ENCODE measurements around the gene GSK3B.

The GSK3B gene

DNA sequence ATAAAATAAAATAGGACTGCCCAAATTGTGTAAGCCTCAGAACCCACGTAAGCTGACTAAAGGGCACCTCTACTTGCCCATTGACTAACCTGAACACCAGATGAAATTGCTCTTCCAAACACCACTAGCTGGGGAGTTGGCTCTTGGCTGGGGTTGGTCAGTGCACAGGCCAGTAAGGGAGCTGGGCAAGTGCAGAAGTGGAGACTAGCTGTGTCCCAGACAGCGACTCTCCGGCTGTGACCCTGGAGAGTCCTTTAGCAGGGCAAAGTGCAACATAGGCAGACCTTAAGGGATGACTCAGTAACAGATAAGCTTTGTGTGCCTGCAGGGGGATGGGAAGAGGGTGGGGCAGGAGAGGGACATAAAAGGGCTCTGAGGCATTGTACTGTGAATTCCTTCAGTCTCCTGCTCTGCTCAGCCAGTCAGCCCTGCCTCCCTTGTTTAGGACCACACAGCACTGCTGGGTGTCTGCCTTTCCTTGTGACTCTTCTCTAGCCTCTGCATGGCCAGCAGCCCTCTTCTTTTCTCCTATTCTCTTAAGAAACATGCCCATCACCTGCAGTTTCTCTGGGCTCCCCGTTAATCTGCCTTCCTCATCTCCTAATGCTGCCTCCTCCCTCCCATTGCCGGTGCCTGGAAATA lies 299.2 kb downstream of the GSK3B start:
- no peak for DNase-seq (ENCODE audit: low spot score)
- TF ChIP-seq, protein P1, sequence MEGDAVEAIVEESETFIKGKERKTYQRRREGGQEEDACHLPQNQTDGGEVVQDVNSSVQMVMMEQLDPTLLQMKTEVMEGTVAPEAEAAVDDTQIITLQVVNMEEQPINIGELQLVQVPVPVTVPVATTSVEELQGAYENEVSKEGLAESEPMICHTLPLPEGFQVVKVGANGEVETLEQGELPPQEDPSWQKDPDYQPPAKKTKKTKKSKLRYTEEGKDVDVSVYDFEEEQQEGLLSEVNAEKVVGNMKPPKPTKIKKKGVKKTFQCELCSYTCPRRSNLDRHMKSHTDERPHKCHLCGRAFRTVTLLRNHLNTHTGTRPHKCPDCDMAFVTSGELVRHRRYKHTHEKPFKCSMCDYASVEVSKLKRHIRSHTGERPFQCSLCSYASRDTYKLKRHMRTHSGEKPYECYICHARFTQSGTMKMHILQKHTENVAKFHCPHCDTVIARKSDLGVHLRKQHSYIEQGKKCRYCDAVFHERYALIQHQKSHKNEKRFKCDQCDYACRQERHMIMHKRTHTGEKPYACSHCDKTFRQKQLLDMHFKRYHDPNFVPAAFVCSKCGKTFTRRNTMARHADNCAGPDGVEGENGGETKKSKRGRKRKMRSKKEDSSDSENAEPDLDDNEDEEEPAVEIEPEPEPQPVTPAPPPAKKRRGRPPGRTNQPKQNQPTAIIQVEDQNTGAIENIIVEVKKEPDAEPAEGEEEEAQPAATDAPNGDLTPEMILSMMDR (IDR thresholded peaks at IDR 0.05; ENCODE audit: extremely low read depth, missing control alignments) = no peak

DNA sequence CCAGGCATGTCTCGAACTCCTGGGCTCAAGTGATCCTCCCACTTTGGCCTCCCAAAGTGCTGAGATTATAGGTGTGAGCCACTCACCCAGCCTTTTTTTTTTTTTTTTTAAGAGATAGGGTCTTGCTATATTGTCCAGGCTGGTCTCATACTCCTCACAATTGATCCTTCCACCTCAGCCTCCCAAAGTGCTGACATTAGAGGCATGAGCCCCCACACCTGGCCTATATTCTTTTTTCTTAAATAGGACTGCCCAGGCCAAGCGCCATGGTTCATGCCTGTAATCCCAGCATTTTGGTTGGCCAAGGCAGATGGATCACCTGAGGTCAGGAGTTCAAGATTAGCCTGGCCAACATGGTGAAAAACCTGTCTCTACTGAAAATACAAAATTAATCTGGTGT lies 299.8 kb downstream of the GSK3B start:
- DNase-seq (ENCODE audit: low spot score) = no peak
- TF ChIP-seq, protein P1 (IDR thresholded peaks at IDR 0.05; ENCODE audit: extremely low read depth, missing control alignments) = no peak

DNA sequence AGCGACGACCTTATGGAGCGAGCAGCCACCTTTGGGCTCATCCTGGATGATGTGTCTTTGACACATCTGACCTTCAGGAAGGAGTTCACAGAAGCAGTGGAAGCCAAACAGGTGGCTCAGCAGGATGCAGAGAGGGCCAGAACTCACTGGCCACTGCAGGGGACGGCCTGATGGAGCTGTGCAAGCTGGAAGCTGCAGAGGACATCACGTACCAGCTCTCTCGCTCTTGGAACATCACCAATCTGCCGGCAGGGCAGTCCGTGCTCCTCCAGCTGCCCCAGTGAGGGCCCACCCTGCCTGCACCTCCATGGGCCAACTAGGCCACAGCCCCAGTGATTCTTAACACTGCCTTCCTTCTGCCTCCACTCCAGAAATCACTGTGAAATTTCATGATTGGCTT lies 302.0 kb downstream of the GSK3B start:
- TF ChIP-seq, protein P1 (IDR thresholded peaks at IDR 0.05; ENCODE audit: extremely low read depth, missing control alignments) = no peak
- DNase-seq (ENCODE audit: low spot score) = no peak

DNA sequence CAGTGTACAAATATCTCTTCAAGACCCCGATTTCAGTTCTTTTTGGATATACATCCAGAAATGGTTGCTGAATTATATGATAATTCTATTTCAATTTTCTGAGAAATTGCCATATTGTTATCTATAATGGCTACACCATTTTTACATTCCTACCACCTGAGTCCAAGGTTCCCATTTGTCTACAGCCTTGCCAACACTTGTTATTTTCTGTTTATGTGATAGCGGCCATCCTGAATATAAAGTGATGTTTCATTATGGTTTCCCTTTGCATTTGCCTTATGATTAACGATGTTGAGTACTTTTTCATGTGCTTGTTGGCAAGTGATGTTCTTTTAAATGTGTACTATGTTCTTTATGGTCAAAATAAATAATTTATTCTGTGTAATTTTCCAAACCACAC lies 303.9 kb downstream of the GSK3B start:
- TF ChIP-seq, protein P1 (IDR thresholded peaks at IDR 0.05; ENCODE audit: extremely low read depth, missing control alignments) = no peak
- no peak for DNase-seq (ENCODE audit: low spot score)

DNA sequence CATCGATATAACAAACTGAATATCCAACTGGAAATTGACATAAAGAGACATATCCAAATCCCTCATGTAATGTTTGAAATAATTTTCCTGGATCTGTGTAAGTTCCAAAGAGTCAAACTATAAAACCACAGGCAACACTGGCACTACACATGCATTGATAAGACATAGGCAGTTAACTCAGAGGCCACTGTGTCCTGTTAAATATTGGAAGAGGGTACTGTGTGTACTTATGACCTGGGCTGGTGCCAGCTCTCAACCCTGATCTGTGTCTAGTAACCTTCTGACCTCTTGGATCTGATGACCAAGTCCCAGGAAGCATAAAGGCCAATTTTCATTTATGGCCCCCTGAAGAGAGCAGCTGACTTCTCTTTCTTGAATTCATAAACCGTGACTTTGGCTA lies 307.8 kb downstream of the GSK3B start:
- no peak for DNase-seq (ENCODE audit: low spot score)
- TF ChIP-seq, protein P1 (IDR thresholded peaks at IDR 0.05; ENCODE audit: extremely low read depth, missing control alignments) = no peak

DNA sequence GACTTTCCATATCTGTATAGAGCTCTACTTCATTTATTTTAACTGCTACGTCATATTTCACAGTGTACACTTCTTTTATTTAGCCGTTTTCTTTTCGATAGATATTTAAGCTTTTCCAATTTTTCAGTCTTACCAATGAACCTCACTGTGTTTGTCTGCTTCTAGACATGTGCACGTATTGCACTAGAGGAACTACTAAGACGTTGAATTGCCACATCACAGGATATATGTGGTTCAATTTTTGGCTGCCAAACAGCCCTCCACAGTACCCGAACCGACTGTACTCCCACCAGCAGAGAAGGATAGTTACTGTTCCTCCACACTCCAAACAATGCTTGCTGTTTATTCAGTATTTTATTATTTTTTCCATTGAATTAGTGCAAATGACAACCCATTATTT lies 310.4 kb downstream of the GSK3B start:
- TF ChIP-seq, protein P1 (IDR thresholded peaks at IDR 0.05; ENCODE audit: extremely low read depth, missing control alignments) = no peak
- no peak for DNase-seq (ENCODE audit: low spot score)

DNA sequence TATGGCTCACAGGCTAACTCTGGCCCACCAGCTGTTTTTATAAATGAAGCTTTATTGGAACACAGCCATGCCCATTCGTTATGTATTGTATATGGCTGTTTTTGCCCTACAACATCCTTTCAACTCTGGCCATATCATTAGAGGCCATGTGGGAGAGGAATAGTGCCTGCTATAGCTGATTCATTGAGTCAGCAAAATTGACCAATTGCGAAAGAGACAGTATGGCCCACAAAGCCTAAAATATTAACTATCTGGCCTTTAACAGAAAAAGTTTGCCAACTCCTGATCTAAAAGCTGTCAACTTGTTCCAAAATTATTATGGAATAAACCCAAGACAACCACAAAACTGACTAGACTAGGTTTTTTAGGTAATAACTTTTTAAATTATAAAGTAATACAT lies 311.0 kb downstream of the GSK3B start:
- DNase-seq (ENCODE audit: low spot score) = no peak
- TF ChIP-seq, protein P1 (IDR thresholded peaks at IDR 0.05; ENCODE audit: extremely low read depth, missing control alignments) = no peak

All from GM20000 (cell line).